OCI-LY3 (cell line): ENCODE measurements around the gene HS6ST2.

Experiments
- H2AFZ ChIP-seq: fragments of 200-600, 300-600 bp; shearing (Covaris generic); 2 replicates; pipeline ENCODE4 v1.6.0; 2014; ENCODE audit warnings: antibody characterized with exemption, low read depth, low read length
- H3K27ac ChIP-seq: fragments of 200-600, 300-600 bp; sonication (generic); 2 replicates; pipeline ENCODE4 v1.5.1; 2014; ENCODE audit warnings: mild to moderate bottlenecking, low read length, moderate library complexity, mixed read lengths
- H3K27me3 ChIP-seq: fragments of 200-600, 300-600 bp; sonication (generic); 2 replicates; pipeline ENCODE4 v1.6.1; 2014; ENCODE audit warnings: low read depth, low read length, mixed read lengths
- H3K36me3 ChIP-seq: fragments of 200-600, 300-600 bp; sonication (generic); replicated peaks from 2 replicates; pipeline ENCODE3; 2014; ENCODE audit warnings: low read depth, low read length, mixed read lengths
- H3K4me1 ChIP-seq: fragments of 300-600, 200-600 bp; sonication (generic); 2 replicates; pipeline ENCODE4 v1.6.1; 2014; ENCODE audit warnings: low read length, mixed read lengths
- H3K4me2 ChIP-seq: fragments of 200-600, 300-600 bp; sonication (generic); 2 replicates; pipeline ENCODE4 v1.6.1; 2014; ENCODE audit warnings: low read length, mixed read lengths
- H3K4me3 ChIP-seq: fragments of 300-600, 200-600 bp; sonication (generic); 2 replicates; pipeline ENCODE4 v1.5.1; 2014; ENCODE audit warnings: antibody characterized with exemption, mild to moderate bottlenecking, low read length, moderate library complexity
- H3K79me2 ChIP-seq: fragments of 300-600, 200-600 bp; shearing (Covaris generic); 2 replicates; pipeline ENCODE4 v1.6.1; 2014; ENCODE audit warnings: mild to moderate bottlenecking, low read length, mixed read lengths
- H3K9ac ChIP-seq: fragments of 300-600, 200-600 bp; shearing (Covaris generic); 2 replicates; pipeline ENCODE4 v1.6.0; 2014; ENCODE audit warnings: mild to moderate bottlenecking, low read length, moderate library complexity
- H3K9me3 ChIP-seq: fragments of 200-600, 300-600 bp; shearing (Covaris generic); 2 replicates; pipeline ENCODE4 v1.6.1; 2014; ENCODE audit warnings: low read length, mixed read lengths; ENCODE audit not compliant: insufficient read depth
- H4K20me1 ChIP-seq: fragments of 200-600, 300-600 bp; sonication (generic); 2 replicates; pipeline ENCODE4 v1.6.1; 2016; ENCODE audit warnings: low read length, mixed read lengths; ENCODE audit not compliant: insufficient read depth
- EZH2phosphoT487 ChIP-seq: fragments of 200-600 bp; shearing (Covaris generic); IDR thresholded peaks from 2 replicates; pipeline ENCODE4 v1.6.1; 2018; ENCODE audit warnings: antibody characterized with exemption, mixed run types, low read depth
- TF ChIP-seq, protein P1 (sequence below): fragments of 200-600, 300-600 bp; sonication (generic); IDR thresholded peaks from 2 replicates; pipeline ENCODE4 v1.5.1; 2014; ENCODE audit warnings: antibody characterized with exemption, low read length, low read depth

Gene HS6ST2

DNA sequence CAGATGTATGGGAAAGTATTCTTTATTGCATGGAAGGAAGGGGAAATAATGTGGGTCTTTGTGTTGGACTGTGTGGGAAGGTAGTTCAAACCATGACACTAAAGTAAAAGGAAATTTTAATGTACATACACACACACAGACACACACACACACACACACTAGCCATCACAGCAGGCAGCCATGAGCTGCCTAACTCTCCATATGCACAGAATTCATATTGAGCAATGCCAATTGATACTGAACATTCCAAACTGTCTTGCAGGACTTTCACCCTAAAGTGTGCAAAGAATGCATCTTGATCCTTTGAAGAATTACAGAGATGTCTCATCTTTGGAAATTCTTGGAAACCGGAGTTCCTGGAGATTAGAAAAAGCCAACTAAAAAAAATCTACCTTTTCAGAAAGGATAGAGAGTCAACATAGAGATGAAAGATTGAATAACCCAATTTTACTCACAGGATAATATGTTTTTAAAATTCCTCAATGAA is 349.0 kb downstream of the HS6ST2 start:
- Histone ChIP-seq H3K36me3 (no peaks in the 10 kb centered on the region), H2AFZ (no peak overlapping the region), H3K4me1 (no peaks in the 10 kb centered on the region), H3K79me2 (no peaks in the 10 kb centered on the region), H3K27me3 (no peaks in the 10 kb centered on the region), H3K4me3 (no peak overlapping the region), H3K4me2 (no peak overlapping the region), H4K20me1 (no peaks in the 10 kb centered on the region), H3K27ac (no peak overlapping the region), H3K9ac (no peak overlapping the region), H3K9me3 (no peaks in the 10 kb centered on the region)
- TF ChIP-seq, protein P1, sequence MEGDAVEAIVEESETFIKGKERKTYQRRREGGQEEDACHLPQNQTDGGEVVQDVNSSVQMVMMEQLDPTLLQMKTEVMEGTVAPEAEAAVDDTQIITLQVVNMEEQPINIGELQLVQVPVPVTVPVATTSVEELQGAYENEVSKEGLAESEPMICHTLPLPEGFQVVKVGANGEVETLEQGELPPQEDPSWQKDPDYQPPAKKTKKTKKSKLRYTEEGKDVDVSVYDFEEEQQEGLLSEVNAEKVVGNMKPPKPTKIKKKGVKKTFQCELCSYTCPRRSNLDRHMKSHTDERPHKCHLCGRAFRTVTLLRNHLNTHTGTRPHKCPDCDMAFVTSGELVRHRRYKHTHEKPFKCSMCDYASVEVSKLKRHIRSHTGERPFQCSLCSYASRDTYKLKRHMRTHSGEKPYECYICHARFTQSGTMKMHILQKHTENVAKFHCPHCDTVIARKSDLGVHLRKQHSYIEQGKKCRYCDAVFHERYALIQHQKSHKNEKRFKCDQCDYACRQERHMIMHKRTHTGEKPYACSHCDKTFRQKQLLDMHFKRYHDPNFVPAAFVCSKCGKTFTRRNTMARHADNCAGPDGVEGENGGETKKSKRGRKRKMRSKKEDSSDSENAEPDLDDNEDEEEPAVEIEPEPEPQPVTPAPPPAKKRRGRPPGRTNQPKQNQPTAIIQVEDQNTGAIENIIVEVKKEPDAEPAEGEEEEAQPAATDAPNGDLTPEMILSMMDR = no peak
- TF ChIP-seq EZH2phosphoT487 = no peak

DNA sequence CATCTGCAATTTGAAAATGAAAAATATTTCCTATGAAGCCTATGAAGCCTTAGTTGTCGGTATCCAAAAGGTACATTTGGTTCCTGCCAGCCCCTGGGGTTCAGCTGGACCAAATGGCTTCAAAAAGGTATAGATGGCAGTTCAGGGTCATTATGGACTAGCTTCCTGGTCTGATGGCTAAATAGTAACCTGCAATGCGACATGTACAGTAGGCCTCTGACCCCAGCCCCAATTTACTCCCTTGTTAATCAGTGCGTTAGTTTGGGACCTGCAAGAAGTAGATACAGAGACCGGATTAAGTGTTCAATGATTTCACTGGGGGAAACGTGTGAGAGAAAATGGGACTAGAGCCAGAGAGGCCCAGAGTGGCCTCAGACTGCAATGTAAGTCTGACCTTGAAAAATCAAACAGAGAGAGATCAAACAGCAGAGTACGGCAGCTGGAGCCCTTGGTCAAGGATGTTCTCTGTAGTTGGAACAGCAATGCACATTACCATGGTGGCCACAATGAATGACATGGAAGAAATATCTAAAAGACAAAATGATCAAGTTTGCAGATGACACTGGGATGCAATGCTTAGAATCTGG is 354.6 kb downstream of the HS6ST2 start:
- Histone ChIP-seq H3K9me3 (no peaks in the 10 kb centered on the region), H2AFZ (no peak overlapping the region), H3K27me3 (no peaks in the 10 kb centered on the region), H3K36me3 (no peaks in the 10 kb centered on the region), H3K4me1 (no peaks in the 10 kb centered on the region), H3K4me2 (no peak overlapping the region), H3K27ac (no peak overlapping the region), H3K79me2 (no peaks in the 10 kb centered on the region), H4K20me1 (no peaks in the 10 kb centered on the region), H3K9ac (no peak overlapping the region), H3K4me3 (no peak overlapping the region)
- TF ChIP-seq, protein P1 = no peak
- TF ChIP-seq EZH2phosphoT487 = no peak

DNA sequence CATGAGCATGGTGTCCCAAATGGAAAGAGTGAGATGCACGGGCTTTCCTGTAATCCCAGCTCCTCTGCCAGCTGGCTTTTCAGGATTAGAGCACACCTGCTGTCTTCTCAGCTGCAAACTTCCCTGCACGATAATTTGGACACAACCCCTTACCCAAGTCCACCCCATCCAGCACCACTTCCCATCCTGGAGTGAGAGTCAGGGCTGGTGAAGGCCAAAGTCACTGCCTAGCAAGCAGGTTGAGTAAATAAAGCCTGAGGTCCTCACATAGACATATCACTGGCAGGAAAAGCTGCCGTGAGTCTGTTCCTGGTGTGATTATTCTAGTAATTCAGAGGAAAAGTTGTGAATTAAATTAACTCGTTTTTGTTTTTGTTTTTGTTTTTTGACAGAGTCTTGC is 355.7 kb downstream of the HS6ST2 start:
- no peaks in the 10 kb centered on the region for H3K79me2 ChIP-seq
- no peak overlapping the region for H3K27ac ChIP-seq
- H3K27me3 ChIP-seq = no peaks in the 10 kb centered on the region
- no peaks in the 10 kb centered on the region for H3K9me3 ChIP-seq
- no peaks in the 10 kb centered on the region for H4K20me1 ChIP-seq
- H3K9ac ChIP-seq = no peak overlapping the region
- TF ChIP-seq, protein P1 = no peak
- TF ChIP-seq EZH2phosphoT487 = no peak
- no peaks in the 10 kb centered on the region for H3K4me1 ChIP-seq
- H2AFZ ChIP-seq = no peak overlapping the region
- H3K4me2 ChIP-seq = no peak overlapping the region
- H3K36me3 ChIP-seq = no peaks in the 10 kb centered on the region
- no peak overlapping the region for H3K4me3 ChIP-seq

DNA sequence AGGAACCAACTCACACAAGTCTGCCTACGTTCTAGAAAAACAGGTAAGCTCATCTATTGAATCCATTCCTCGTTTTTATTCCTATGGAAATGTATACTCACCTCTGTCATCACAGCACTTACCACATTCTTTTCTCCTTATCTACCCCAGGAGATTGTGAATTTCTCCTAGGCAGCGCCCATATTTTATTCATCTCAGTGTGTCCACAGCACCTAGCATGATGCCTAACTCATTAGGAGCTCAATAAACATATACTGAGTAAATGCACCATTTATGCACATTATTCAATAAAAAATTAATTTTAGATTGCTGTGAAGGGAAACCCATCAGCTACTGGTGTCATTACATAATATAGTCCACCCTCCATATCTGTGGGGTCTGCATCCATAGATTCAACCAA is 363.4 kb downstream of the HS6ST2 start:
- no peak for TF ChIP-seq EZH2phosphoT487
- TF ChIP-seq, protein P1 = no peak
- Histone ChIP-seq H3K4me1 (no peaks in the 10 kb centered on the region), H3K36me3 (no peaks in the 10 kb centered on the region), H3K27me3 (no peaks in the 10 kb centered on the region), H3K9me3 (no peaks in the 10 kb centered on the region), H3K79me2 (no peaks in the 10 kb centered on the region), H3K27ac (no peak overlapping the region), H3K4me2 (no peak overlapping the region), H3K4me3 (no peak overlapping the region), H3K9ac (no peak overlapping the region), H4K20me1 (no peaks in the 10 kb centered on the region), H2AFZ (no peak overlapping the region)
